A673 (cell line): Measurements from ENCODE around the gene ARRB1. TPM values are rescaled to one million over a fixed set of nuclear protein-coding genes. Genes with fewer than 3 reads are reported as not detected.

Experiments used
- BruUV-seq: library from RNA; stranded (reverse); fragments of 400-500 nt; replicated peaks from 2 replicates; lab custom pipeline; 2021; lab: Mats Ljungman, UMichigan
- CTCF ChIA-PET: fragments of 300-600 bp; sonication (Branson Sonifier 250); formaldehyde crosslinking; loops from one replicate; lab custom pipeline; 2022; ENCODE audit warnings: antibody characterized with exemption; lab: Charles Lee
- POLR2A ChIA-PET: fragments of 300-600 bp; sonication (Branson Sonifier 250); formaldehyde crosslinking; loops from one replicate; lab custom pipeline; 2022; ENCODE audit warnings: antibody characterized with exemption; ENCODE audit not compliant: low non-redundant PET; lab: Charles Lee
- DNase-seq: peaks from one replicate; pipeline ENCODE4 v3.0.0-alpha.2; 2015; ENCODE audit warnings: low spot score
- H3K27ac ChIP-seq: fragments of 200-600 bp; sonication (generic); 2 replicates; pipeline ENCODE4 v1.5.1; 2016; ENCODE audit warnings: mixed run types, low read depth, mild to moderate bottlenecking, mixed read lengths, antibody characterized with exemption, low read length; ENCODE audit not compliant: poor library complexity, severe bottlenecking
- H3K27me3 ChIP-seq: fragments of 200-600 bp; sonication (generic); replicated peaks from 2 replicates; pipeline ENCODE4 v1.6.1; 2017; ENCODE audit warnings: mixed run types, low read depth, mild to moderate bottlenecking, mixed read lengths, antibody characterized with exemption, low read length; ENCODE audit not compliant: insufficient read depth, poor library complexity
- H3K36me3 ChIP-seq: fragments of 200-600 bp; sonication (generic); 2 replicates; pipeline ENCODE4 v1.6.1; 2016; ENCODE audit warnings: mixed run types, mild to moderate bottlenecking, mixed read lengths, antibody characterized with exemption, low read length; ENCODE audit not compliant: insufficient read depth, poor library complexity, severe bottlenecking
- H3K4me1 ChIP-seq: fragments of 200-600 bp; sonication (generic); 2 replicates; pipeline ENCODE4 v1.6.1; 2017; ENCODE audit warnings: mixed run types, mild to moderate bottlenecking, mixed read lengths, antibody characterized with exemption, low read length; ENCODE audit not compliant: insufficient read depth, poor library complexity, severe bottlenecking
- H3K4me3 ChIP-seq: fragments of 200-600 bp; sonication (generic); 2 replicates; pipeline ENCODE4 v1.5.1; 2016; ENCODE audit warnings: low read depth, mixed run types, mild to moderate bottlenecking, mixed read lengths, low read length; ENCODE audit not compliant: poor library complexity, severe bottlenecking
- H3K9me3 ChIP-seq: fragments of 200-600 bp; sonication (generic); 2 replicates; pipeline ENCODE4 v1.6.1; 2016; ENCODE audit warnings: mixed run types, low read depth, mild to moderate bottlenecking, mixed read lengths, antibody characterized with exemption, low read length; ENCODE audit not compliant: poor library complexity, severe bottlenecking
- CTCF ChIP-seq: fragments of 300-800, 200-600 bp; sonication (generic); conservative IDR thresholded peaks from 2 replicates; pipeline ENCODE4 v1.5.1; 2017; ENCODE audit warnings: low read depth, mild to moderate bottlenecking, antibody characterized with exemption, low read length, moderate library complexity, mixed read lengths
- EZH2 ChIP-seq: fragments of 200-600 bp; sonication (generic); IDR thresholded peaks from 2 replicates; pipeline ENCODE4 v1.6.1; 2017; ENCODE audit warnings: borderline replicate concordance, low read depth, mild to moderate bottlenecking, mixed read lengths, antibody characterized with exemption, low read length; ENCODE audit not compliant: poor library complexity, severe bottlenecking
- intact Hi-C: fragments of 100-400 bp; cut with micrococcal nuclease; formaldehyde crosslinking; loops from one replicate; pipeline ENCODE4 v1.10.0; 2022; ENCODE audit not compliant: unreplicated experiment
- total RNA-seq: library from RNA; stranded (reverse); gene quantifications from 2 replicates; pipeline ENCODE4 v1.2.3, GENCODE V29; 2021

Gene ARRB1
- total RNA-seq, 1 experiment from 2014 or later = 37.8 TPM

DNA sequence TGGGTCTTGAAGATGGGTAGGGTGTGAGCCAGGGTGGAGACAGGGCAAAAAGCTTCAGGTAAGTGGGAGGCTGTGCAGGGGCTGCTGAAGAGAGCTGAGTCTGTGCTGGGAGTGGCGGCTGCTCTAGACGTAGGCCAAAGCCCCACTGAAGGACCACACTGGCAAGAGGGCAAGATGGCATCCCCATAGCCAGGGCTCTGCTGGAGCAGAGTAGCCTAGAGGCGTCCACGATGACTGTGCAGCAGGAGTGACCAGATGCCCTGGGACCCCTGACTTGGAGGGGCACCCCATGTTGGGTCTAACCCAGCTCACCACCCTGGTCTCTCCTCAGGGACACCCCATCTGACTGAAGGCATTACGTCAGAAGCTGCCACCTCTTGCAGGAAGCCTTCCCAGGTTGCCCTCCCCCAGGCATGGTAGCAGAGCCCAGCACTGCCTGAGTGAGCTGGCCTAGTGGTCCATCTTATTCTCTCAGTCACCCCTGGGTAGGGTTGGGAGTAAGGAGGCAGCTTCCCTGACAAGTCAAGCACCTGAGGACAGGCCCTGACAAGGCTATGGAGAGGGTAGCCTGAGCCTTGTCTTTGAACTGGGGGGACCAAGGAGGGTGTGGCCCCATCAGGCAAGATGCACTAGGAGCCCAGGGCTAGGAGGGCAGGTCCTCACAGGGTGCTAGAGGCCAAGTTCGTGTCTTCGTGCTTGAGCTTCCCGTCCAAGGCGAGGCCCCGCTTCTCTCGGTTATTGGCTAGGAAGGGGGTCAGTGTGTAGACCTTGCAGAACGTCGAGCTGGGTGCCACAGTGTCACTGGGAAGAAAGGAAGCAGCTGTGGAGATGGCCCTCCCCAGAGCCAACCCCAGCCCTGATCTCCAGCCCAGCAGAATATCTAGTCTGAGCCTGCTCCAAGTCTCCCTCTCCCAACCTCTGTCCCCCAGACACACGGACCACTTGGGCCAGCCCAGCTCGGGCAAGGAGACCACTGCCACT lies 77.8 kb downstream of the ARRB1 start:
- DNase-seq = no peak
- ChIA-PET POLR2A (interaction anchor here (0.6 kb wide), 1 partner anchor 276 kb away, joined by 3 read pairs; no protein-coding TSS in a partner anchor), CTCF (interaction anchor here (1.1 kb wide), 1 partner anchor 112 kb away, joined by 4 read pairs; no protein-coding TSS in a partner anchor)
- no peak for TF ChIP-seq EZH2
- no peak for TF ChIP-seq CTCF
- H3K27me3 ChIP-seq = no peaks in the 10 kb centered on the region
- intact Hi-C loops = no loop called here
- no peaks in the 10 kb centered on the region for H3K9me3 ChIP-seq
- H3K27ac ChIP-seq = no peak overlapping the region
- no TSS peak for BruUV-seq
- H3K36me3 ChIP-seq = peaks cover 2% of the 10 kb centered on the region
- no peaks in the 10 kb centered on the region for H3K4me1 ChIP-seq
- H3K4me3 ChIP-seq = no peak overlapping the region

- no TSS peak for BruUV-seq
Measured at GRCh38 chr11:75272821-75273301, 78.6 kb downstream of the ARRB1 start.

GRCh38 chr11:75272391-75272790 lies 79.1 kb downstream of the ARRB1 start:
- intact Hi-C loops = no loop called here
- no peaks in the 10 kb centered on the region for H3K4me1 ChIP-seq
- POLR2A ChIA-PET = no interaction called here
- CTCF ChIA-PET = no interaction called here
- no peaks in the 10 kb centered on the region for H3K36me3 ChIP-seq
- no TSS peak for BruUV-seq
- TF ChIP-seq CTCF (no peak), EZH2 (no peak)
- H3K27ac ChIP-seq = no peak overlapping the region
- no peak overlapping the region for H3K4me3 ChIP-seq
- H3K27me3 ChIP-seq = no peaks in the 10 kb centered on the region
- H3K9me3 ChIP-seq = no peaks in the 10 kb centered on the region
- DNase-seq = no peak

More at GRCh38 chr11:75272821-75273301, 78.6 kb downstream of the ARRB1 start:
- intact Hi-C loops = no loop called here
- ChIA-PET POLR2A (no interaction called here), CTCF (interaction anchor here (1.1 kb wide), 1 partner anchor 113 kb away, joined by 4 read pairs; no protein-coding TSS in a partner anchor)
- TF ChIP-seq EZH2 (no peak), CTCF (no peak)
- Histone ChIP-seq H3K36me3 (no peaks in the 10 kb centered on the region), H3K27ac (no peak overlapping the region), H3K27me3 (no peaks in the 10 kb centered on the region), H3K4me3 (no peak overlapping the region), H3K4me1 (no peaks in the 10 kb centered on the region), H3K9me3 (no peaks in the 10 kb centered on the region)
- DNase-seq = no peak
